Neural progenitor cell (in vitro differentiated cells): ENCODE results near the gene GYG1. TPM values are rescaled to one million over a fixed set of nuclear protein-coding genes. Genes with fewer than 3 reads are reported as not detected.

ENCODE experiments used
- DNase-seq: peaks from one replicate; pipeline ENCODE4 v3.0.0-alpha.2; 2016; ENCODE audit warnings: low spot score
- H2AFZ ChIP-seq: fragments of 200-600 bp; sonication (generic); replicated peaks from 2 replicates; pipeline ENCODE4 v1.6.1; 2016; ENCODE audit warnings: antibody characterized with exemption
- H3F3A ChIP-seq: fragments of 200-600 bp; sonication (generic); 2 replicates; pipeline ENCODE4 v1.6.1; 2016; ENCODE audit warnings: antibody characterized with exemption, low read depth
- H3K27ac ChIP-seq: fragments of 200-600 bp; sonication (generic); 2 replicates; pipeline ENCODE4 v1.5.1; 2016; ENCODE audit warnings: mild to moderate bottlenecking
- H3K27me3 ChIP-seq: fragments of 200-600 bp; sonication (generic); 2 replicates; pipeline ENCODE4 v1.6.1; 2016; ENCODE audit warnings: mild to moderate bottlenecking, moderate library complexity
- H3K36me3 ChIP-seq: fragments of 200-600 bp; sonication (generic); 2 replicates; pipeline ENCODE4 v1.5.1; 2016
- H3K4me1 ChIP-seq: fragments of 200-600 bp; sonication (generic); 2 replicates; pipeline ENCODE4 v1.6.1; 2016; ENCODE audit warnings: mixed run types
- H3K4me2 ChIP-seq: fragments of 200-600 bp; sonication (generic); 2 replicates; pipeline ENCODE4 v1.6.1; 2016
- H3K4me3 ChIP-seq: fragments of 200-600 bp; sonication (generic); 2 replicates; pipeline ENCODE4 v1.5.1; 2016
- H3K79me2 ChIP-seq: fragments of 200-600 bp; sonication (generic); 2 replicates; pipeline ENCODE4 v1.6.1; 2016; ENCODE audit warnings: low read depth
- H3K9ac ChIP-seq: fragments of 200-600 bp; sonication (generic); 2 replicates; pipeline ENCODE4 v1.6.1; 2016
- H3K9me3 ChIP-seq: fragments of 200-600 bp; sonication (generic); 2 replicates; pipeline ENCODE4 v1.5.1; 2016; ENCODE audit warnings: low read depth
- H4K20me1 ChIP-seq: fragments of 200-600 bp; sonication (generic); 2 replicates; pipeline ENCODE4 v1.6.1; 2016; ENCODE audit warnings: low read depth
- H3K27ac Mint-ChIP-seq: 3 replicates; pipeline ENCODE4 v1.8.0; 2021; ENCODE audit warnings: mixed read lengths
- H3K27me3 Mint-ChIP-seq: 2 replicates; pipeline ENCODE4 v1.8.0; 2022; ENCODE audit warnings: low read depth, mild to moderate bottlenecking, inconsistent platforms, moderate library complexity, mixed read lengths; ENCODE audit not compliant: insufficient read depth
- H3K36me3 Mint-ChIP-seq: 3 replicates; pipeline ENCODE4 v1.8.0; 2021; ENCODE audit warnings: mixed read lengths
- H3K4me1 Mint-ChIP-seq: 3 replicates; pipeline ENCODE4 v1.8.0; 2021; ENCODE audit warnings: mixed read lengths
- H3K4me3 Mint-ChIP-seq: 3 replicates; pipeline ENCODE4 v1.8.0; 2021; ENCODE audit warnings: mild to moderate bottlenecking, moderate library complexity, mixed read lengths
- H3K9me3 Mint-ChIP-seq: 3 replicates; pipeline ENCODE4 v1.8.0; 2020; ENCODE audit warnings: mixed read lengths
- CTCF ChIP-seq: fragments of 200-600 bp; sonication (generic); IDR thresholded peaks from 2 replicates; pipeline ENCODE4 v1.5.1; 2017; ENCODE audit warnings: antibody characterized with exemption, mild to moderate bottlenecking
- EZH2 ChIP-seq: fragments of 200-600 bp; sonication (generic); IDR thresholded peaks from 2 replicates; pipeline ENCODE4 v1.6.1; 2017; ENCODE audit warnings: antibody characterized with exemption, mild to moderate bottlenecking, moderate library complexity
- EZH2phosphoT487 ChIP-seq: fragments of 200-600 bp; sonication (generic); IDR thresholded peaks from 2 replicates; pipeline ENCODE4 v1.6.1; 2017; ENCODE audit warnings: antibody characterized with exemption
- total RNA-seq: library from RNA; depleted of rRNA; stranded (reverse); fragments of >200 nt; gene quantifications from 2 replicates; pipeline ENCODE4 v1.2.3, GENCODE V29; 2015; ENCODE audit warnings: low replicate concordance

GYG1 gene
- total RNA-seq, 1 donor from 2014 or later: 22.0 TPM

- no peaks in the 10 kb centered on the region for H3K9me3 Mint-ChIP-seq
- no peaks in the 10 kb centered on the region for H3K27me3 ChIP-seq
- no peak overlapping the region for H2AFZ ChIP-seq
- no peak overlapping the region for H3K4me3 Mint-ChIP-seq
- H3K9me3 ChIP-seq: no peaks in the 10 kb centered on the region
- peaks cover 28% of the 10 kb centered on the region for H3K4me1 Mint-ChIP-seq
- no peaks in the 10 kb centered on the region for H4K20me1 ChIP-seq
- H3K27ac Mint-ChIP-seq: peak overlapping the region; percentile 64
- peaks cover 5% of the 10 kb centered on the region for H3K4me1 ChIP-seq
- no peaks in the 10 kb centered on the region for H3K36me3 ChIP-seq
- peaks cover 5% of the 10 kb centered on the region for H3K27me3 Mint-ChIP-seq
- peaks cover 3% of the 10 kb centered on the region for H3K36me3 Mint-ChIP-seq
- no peaks in the 10 kb centered on the region for H3K79me2 ChIP-seq
- H3K27ac ChIP-seq: no peak overlapping the region
- no peak overlapping the region for H3K4me3 ChIP-seq
- H3K9ac ChIP-seq: no peak overlapping the region
- TF ChIP-seq CTCF (no peak), EZH2phosphoT487 (no peak), EZH2 (no peak)
- no peaks in the 10 kb centered on the region for H3F3A ChIP-seq
- H3K4me2 ChIP-seq: no peak overlapping the region
- DNase-seq: no peak
These were observed 12.4 kb downstream of the GYG1 start for GRCh38 chr3:149003653-149004305.

GRCh38 chr3:149004622-149005021, 13.3 kb downstream of the GYG1 start:
- no peaks in the 10 kb centered on the region for H3K36me3 ChIP-seq
- H3K79me2 ChIP-seq: no peaks in the 10 kb centered on the region
- H3F3A ChIP-seq: no peaks in the 10 kb centered on the region
- no peaks in the 10 kb centered on the region for H4K20me1 ChIP-seq
- peak; percentile 5 for DNase-seq
- H3K27ac Mint-ChIP-seq: no peak overlapping the region
- no peaks in the 10 kb centered on the region for H3K9me3 ChIP-seq
- no peak overlapping the region for H3K27ac ChIP-seq
- no peak overlapping the region for H3K4me3 Mint-ChIP-seq
- no peak overlapping the region for H3K4me3 ChIP-seq
- no peaks in the 10 kb centered on the region for H3K9me3 Mint-ChIP-seq
- peaks cover 5% of the 10 kb centered on the region for H3K27me3 Mint-ChIP-seq
- H3K4me1 Mint-ChIP-seq: peaks cover 21% of the 10 kb centered on the region
- peaks cover 3% of the 10 kb centered on the region for H3K36me3 Mint-ChIP-seq
- no peak overlapping the region for H3K9ac ChIP-seq
- no peaks in the 10 kb centered on the region for H3K27me3 ChIP-seq
- H3K4me2 ChIP-seq: no peak overlapping the region
- no peak overlapping the region for H2AFZ ChIP-seq
- H3K4me1 ChIP-seq: peaks cover 5% of the 10 kb centered on the region
- TF ChIP-seq CTCF: no peak
- no peak for TF ChIP-seq EZH2phosphoT487
- no peak for TF ChIP-seq EZH2

- Histone ChIP-seq H3K27me3 (no peaks in the 10 kb centered on the region), H3F3A (no peaks in the 10 kb centered on the region), H3K4me2 (no peak overlapping the region), H3K27ac (no peak overlapping the region), H3K9me3 (no peaks in the 10 kb centered on the region), H3K79me2 (no peaks in the 10 kb centered on the region), H2AFZ (no peak overlapping the region), H3K9ac (no peak overlapping the region), H3K4me3 (no peak overlapping the region), H4K20me1 (no peaks in the 10 kb centered on the region), H3K36me3 (no peaks in the 10 kb centered on the region), H3K4me1 (no peaks in the 10 kb centered on the region)
- DNase-seq: no peak
- Mint-ChIP-seq H3K4me1 (peaks cover 15% of the 10 kb centered on the region), H3K36me3 (peaks cover 7% of the 10 kb centered on the region), H3K27ac (no peak overlapping the region), H3K4me3 (no peak overlapping the region), H3K27me3 (peaks cover 5% of the 10 kb centered on the region), H3K9me3 (no peaks in the 10 kb centered on the region)
- TF ChIP-seq EZH2phosphoT487: no peak
- no peak for TF ChIP-seq EZH2
- no peak for TF ChIP-seq CTCF
These were observed 14.1 kb downstream of the GYG1 start for GRCh38 chr3:149005416-149005815.
